ENCODE data around the gene FKBP10. TPM values are rescaled to one million over a fixed set of nuclear protein-coding genes. Genes with fewer than 3 reads are reported as not detected.

The FKBP10 gene
- polyA plus RNA-seq, 2 of the 4 experiments (the other 2 are of a cell fraction) = 109 to 119 TPM

- TF ChIP-seq TP53 (CRISPR knock-in tag; IDR thresholded peaks at IDR 0.05) (0 out of 2 replicates have a peak, but pooled peaks have one; percentile 9), MYC (IDR thresholded peaks at IDR 0.05; ENCODE audit: borderline replicate concordance, low read length) (no peak)
These were observed 52.7 kb downstream of the FKBP10 start (continued) for GRCh38 chr17:41865596-41865893.

GRCh38 chr17:41868568-41868967 is 55.8 kb downstream of the FKBP10 start:
- no peak for TF ChIP-seq MAFK (IDR thresholded peaks at IDR 0.05; ENCODE audit: partially characterized antibody)
- TF ChIP-seq EHMT2 (IDR thresholded peaks at IDR 0.05; ENCODE audit: low read depth) = no peak
- no peak for TF ChIP-seq HES2 (IDR thresholded peaks at IDR 0.05)
- no peak for TF ChIP-seq CTCF (IDR thresholded peaks at IDR 0.05)
- no peak for TF ChIP-seq ZC3H11A (IDR thresholded peaks at IDR 0.05)
- TF ChIP-seq ATOH8 (CRISPR knock-in tag; IDR thresholded peaks at IDR 0.05; ENCODE audit: low read depth) = no peak
- no peak for TF ChIP-seq MAZ (IDR thresholded peaks at IDR 0.05; ENCODE audit: borderline replicate concordance, low read depth, low read length)
- TF ChIP-seq TFCP2L1 (CRISPR knock-in tag; IDR thresholded peaks at IDR 0.05) = no peak
- TF ChIP-seq RAD21 (conservative IDR thresholded peaks at IDR 0.05 in 1 of 2, IDR thresholded peaks at IDR 0.05 in 1 of 2) = no peak
- TF ChIP-seq ELK1 (IDR thresholded peaks at IDR 0.05; ENCODE audit: low read depth, low read length) = no peak
- TF ChIP-seq POLR2AphosphoS2 (conservative IDR thresholded peaks at IDR 0.05; ENCODE audit: low read length) = no peak
- TF ChIP-seq NPAS2 (CRISPR knock-in tag; IDR thresholded peaks at IDR 0.05; ENCODE audit: borderline replicate concordance) = no peak
- no peak for TF ChIP-seq EP300 (IDR thresholded peaks at IDR 0.05)
- no peak for TF ChIP-seq CHD4 (IDR thresholded peaks at IDR 0.05; ENCODE audit: borderline replicate concordance)
- no peak for TF ChIP-seq FOSL2 (IDR thresholded peaks at IDR 0.05)
- no peak for TF ChIP-seq FOSL2 (CRISPR knock-in tag; IDR thresholded peaks at IDR 0.05)
- no peak for TF ChIP-seq RNF2 (IDR thresholded peaks at IDR 0.05; ENCODE audit: borderline replicate concordance, low read depth)
- TF ChIP-seq, protein P1, sequence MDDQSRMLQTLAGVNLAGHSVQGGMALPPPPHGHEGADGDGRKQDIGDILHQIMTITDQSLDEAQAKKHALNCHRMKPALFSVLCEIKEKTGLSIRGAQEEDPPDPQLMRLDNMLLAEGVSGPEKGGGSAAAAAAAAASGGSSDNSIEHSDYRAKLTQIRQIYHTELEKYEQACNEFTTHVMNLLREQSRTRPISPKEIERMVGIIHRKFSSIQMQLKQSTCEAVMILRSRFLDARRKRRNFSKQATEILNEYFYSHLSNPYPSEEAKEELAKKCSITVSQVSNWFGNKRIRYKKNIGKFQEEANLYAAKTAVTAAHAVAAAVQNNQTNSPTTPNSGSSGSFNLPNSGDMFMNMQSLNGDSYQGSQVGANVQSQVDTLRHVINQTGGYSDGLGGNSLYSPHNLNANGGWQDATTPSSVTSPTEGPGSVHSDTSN (IDR thresholded peaks at IDR 0.05) = no peak
- no peak for TF ChIP-seq TP53 (CRISPR knock-in tag; IDR thresholded peaks at IDR 0.05)
- TF ChIP-seq E2F6 (IDR thresholded peaks at IDR 0.05; ENCODE audit: borderline replicate concordance, low read depth) = no peak
- TF ChIP-seq JUN (IDR thresholded peaks at IDR 0.05) = no peak
- CTCF ChIA-PET = interaction anchor here (1.0 to 2.7 kb wide), 7 partner anchors 10 to 91 kb away, joined by 3 to 10 read pairs (median 4); partner anchors contain the start of genes ODAD4 and P3H4
- POLR2A ChIA-PET = interaction anchor here (0.6 kb wide), 1 partner anchor 61 kb away, joined by 3 read pairs; no protein-coding TSS in a partner anchor
- H3K4me3 ChIP-seq = no peak overlapping the region
- WGBS (ENCODE audit: missing lambda C conversion rate) = 85% methylated on average over 3 of the region's 3 CpGs
- peaks cover 18% of the 10 kb centered on the region for H3K4me1 ChIP-seq
- H3K27ac ChIP-seq = no peak overlapping the region
- FAIRE-seq = no peak
- ATAC-seq = no peak
- H3K9me3 ChIP-seq = no peaks in the 10 kb centered on the region
- DNase-seq (ENCODE audit: low read depth in 1 of 2, low spot score in 1 of 2) = no peak
- no peak overlapping the region for H3K4me2 ChIP-seq

Measured in A549 (cell line).